A673 (cell line): Measurements from ENCODE around the gene MGLL.

Source experiments
- EZH2 ChIP-seq: fragments of 200-600 bp; sonication (generic); IDR thresholded peaks from 2 replicates; pipeline ENCODE4 v1.6.1; 2017; ENCODE audit warnings: borderline replicate concordance, low read depth, mild to moderate bottlenecking, mixed read lengths, antibody characterized with exemption, low read length; ENCODE audit not compliant: poor library complexity, severe bottlenecking
- TF ChIP-seq, protein P1 (sequence below): fragments of 300-800, 200-600 bp; sonication (generic); conservative IDR thresholded peaks from 2 replicates; pipeline ENCODE4 v1.5.1; 2017; ENCODE audit warnings: low read depth, mild to moderate bottlenecking, antibody characterized with exemption, low read length, moderate library complexity, mixed read lengths

DNA sequence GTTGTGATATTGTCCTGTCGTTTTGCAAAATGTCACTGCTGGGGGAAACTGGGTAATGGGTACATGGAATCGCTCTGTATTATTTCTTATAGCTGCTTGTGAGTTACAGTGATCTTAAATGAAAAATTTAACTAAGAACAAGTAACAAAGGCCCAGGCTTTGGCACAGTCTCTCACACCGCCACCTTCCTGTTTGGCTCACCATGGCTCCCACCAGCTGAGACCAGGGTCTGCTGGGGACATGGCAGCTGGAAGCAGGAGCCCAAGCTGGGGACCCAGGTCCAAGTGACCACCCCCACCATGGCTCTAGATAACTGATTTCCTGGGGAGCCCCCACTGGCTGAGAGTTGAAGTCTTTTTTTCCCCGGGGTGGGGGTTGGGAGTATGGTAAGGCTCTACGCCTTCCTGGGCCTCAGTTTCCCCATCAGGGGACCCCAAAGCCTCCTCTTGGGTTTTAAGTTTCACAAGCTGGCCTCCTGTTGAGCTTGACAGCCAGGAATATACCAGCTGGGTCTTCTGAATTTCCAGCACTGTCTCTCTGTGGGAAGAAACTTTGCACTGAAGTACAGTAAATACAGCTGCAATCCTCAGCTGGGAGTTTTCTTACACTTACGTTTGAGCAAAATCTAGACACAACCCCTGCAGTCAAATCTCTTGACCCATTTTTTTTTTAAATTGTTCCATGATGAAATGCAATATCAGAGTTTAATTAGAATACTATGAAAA lies 123.5 kb downstream of the MGLL start:
- TF ChIP-seq, protein P1, sequence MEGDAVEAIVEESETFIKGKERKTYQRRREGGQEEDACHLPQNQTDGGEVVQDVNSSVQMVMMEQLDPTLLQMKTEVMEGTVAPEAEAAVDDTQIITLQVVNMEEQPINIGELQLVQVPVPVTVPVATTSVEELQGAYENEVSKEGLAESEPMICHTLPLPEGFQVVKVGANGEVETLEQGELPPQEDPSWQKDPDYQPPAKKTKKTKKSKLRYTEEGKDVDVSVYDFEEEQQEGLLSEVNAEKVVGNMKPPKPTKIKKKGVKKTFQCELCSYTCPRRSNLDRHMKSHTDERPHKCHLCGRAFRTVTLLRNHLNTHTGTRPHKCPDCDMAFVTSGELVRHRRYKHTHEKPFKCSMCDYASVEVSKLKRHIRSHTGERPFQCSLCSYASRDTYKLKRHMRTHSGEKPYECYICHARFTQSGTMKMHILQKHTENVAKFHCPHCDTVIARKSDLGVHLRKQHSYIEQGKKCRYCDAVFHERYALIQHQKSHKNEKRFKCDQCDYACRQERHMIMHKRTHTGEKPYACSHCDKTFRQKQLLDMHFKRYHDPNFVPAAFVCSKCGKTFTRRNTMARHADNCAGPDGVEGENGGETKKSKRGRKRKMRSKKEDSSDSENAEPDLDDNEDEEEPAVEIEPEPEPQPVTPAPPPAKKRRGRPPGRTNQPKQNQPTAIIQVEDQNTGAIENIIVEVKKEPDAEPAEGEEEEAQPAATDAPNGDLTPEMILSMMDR, result no peak
- no peak for TF ChIP-seq EZH2
